GM23338 (cell line): ENCODE results near the gene DOCK2.

Experiments used
- CREB1 ChIP-seq: fragments of 250-450 bp; sonication (Bioruptor Pico); IDR thresholded peaks from 2 replicates; pipeline ENCODE4 v1.5.0; 2020; ENCODE audit warnings: low read depth, mild to moderate bottlenecking, moderate library complexity
- ETS1 ChIP-seq: IDR thresholded peaks from 2 replicates; pipeline ENCODE4 v1.6.1; 2016; ENCODE audit warnings: antibody characterized with exemption
- EZH2 ChIP-seq: fragments of 200-600 bp; sonication (generic); IDR thresholded peaks from one replicate; pipeline ENCODE4 v1.8.0; 2017; ENCODE audit warnings: antibody characterized with exemption, mild to moderate bottlenecking, low read depth; ENCODE audit not compliant: unreplicated experiment
- EZH2phosphoT487 ChIP-seq: fragments of 200-600 bp; sonication (generic); IDR thresholded peaks from one replicate; pipeline ENCODE4 v1.8.1; 2018; ENCODE audit warnings: antibody characterized with exemption; ENCODE audit not compliant: unreplicated experiment
- NANOG ChIP-seq: IDR thresholded peaks from 2 replicates; pipeline ENCODE4 v1.6.1; 2016; ENCODE audit warnings: antibody characterized with exemption, borderline replicate concordance
- POLR2AphosphoS5 ChIP-seq: IDR thresholded peaks from 2 replicates; pipeline ENCODE4 v1.6.1; 2016; ENCODE audit warnings: antibody characterized with exemption, low read depth
- STAT1 ChIP-seq: IDR thresholded peaks from one replicate; pipeline ENCODE4 v1.6.1; 2016; ENCODE audit warnings: antibody characterized with exemption; ENCODE audit not compliant: unreplicated experiment
- ZNF331 ChIP-seq: fragments of 250-450 bp; sonication (Bioruptor Pico); IDR thresholded peaks from 2 replicates; pipeline ENCODE4 v1.5.0; 2020; ENCODE audit warnings: low read depth, mild to moderate bottlenecking, moderate library complexity
- TF ChIP-seq, protein P1 (sequence below): IDR thresholded peaks from one replicate; pipeline ENCODE4 v1.6.1; 2018; ENCODE audit warnings: antibody characterized with exemption; ENCODE audit not compliant: unreplicated experiment
- TF ChIP-seq, protein P2 (sequence below), 2 experiments: fragments of 200-600 bp in 1 of 2; sonication (generic) in 1 of 2; conservative IDR thresholded peaks; 2 replicates each; pipeline versions ENCODE4 v1.5.1 to v1.6.1; 2016 to 2017; ENCODE audit warnings: antibody characterized with exemption in 2 of 2, low read depth in 2 of 2, mild to moderate bottlenecking in 2 of 2, moderate library complexity in 1 of 2

DNA sequence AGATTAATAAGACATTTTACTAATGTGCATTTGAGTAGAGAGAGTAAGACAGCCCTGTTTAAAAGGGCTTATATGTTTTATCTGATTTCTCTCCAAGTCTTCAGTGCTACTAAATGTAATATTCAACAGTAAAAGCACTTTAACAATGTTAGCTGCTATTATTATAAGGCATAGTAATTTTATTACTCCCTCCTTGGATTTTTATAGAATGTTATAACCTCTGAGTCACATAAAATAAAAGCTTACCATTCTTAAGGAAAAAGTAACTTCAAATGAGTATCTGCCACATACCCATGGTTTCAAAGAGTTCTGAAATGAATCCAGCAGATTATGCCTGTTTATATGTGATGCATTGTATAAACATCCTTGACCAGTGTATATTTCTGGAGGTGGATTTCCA is 34.5 kb upstream of the DOCK2 start:
- TF ChIP-seq, protein P1, sequence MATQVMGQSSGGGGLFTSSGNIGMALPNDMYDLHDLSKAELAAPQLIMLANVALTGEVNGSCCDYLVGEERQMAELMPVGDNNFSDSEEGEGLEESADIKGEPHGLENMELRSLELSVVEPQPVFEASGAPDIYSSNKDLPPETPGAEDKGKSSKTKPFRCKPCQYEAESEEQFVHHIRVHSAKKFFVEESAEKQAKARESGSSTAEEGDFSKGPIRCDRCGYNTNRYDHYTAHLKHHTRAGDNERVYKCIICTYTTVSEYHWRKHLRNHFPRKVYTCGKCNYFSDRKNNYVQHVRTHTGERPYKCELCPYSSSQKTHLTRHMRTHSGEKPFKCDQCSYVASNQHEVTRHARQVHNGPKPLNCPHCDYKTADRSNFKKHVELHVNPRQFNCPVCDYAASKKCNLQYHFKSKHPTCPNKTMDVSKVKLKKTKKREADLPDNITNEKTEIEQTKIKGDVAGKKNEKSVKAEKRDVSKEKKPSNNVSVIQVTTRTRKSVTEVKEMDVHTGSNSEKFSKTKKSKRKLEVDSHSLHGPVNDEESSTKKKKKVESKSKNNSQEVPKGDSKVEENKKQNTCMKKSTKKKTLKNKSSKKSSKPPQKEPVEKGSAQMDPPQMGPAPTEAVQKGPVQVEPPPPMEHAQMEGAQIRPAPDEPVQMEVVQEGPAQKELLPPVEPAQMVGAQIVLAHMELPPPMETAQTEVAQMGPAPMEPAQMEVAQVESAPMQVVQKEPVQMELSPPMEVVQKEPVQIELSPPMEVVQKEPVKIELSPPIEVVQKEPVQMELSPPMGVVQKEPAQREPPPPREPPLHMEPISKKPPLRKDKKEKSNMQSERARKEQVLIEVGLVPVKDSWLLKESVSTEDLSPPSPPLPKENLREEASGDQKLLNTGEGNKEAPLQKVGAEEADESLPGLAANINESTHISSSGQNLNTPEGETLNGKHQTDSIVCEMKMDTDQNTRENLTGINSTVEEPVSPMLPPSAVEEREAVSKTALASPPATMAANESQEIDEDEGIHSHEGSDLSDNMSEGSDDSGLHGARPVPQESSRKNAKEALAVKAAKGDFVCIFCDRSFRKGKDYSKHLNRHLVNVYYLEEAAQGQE = no peak
- TF ChIP-seq, protein P2, sequence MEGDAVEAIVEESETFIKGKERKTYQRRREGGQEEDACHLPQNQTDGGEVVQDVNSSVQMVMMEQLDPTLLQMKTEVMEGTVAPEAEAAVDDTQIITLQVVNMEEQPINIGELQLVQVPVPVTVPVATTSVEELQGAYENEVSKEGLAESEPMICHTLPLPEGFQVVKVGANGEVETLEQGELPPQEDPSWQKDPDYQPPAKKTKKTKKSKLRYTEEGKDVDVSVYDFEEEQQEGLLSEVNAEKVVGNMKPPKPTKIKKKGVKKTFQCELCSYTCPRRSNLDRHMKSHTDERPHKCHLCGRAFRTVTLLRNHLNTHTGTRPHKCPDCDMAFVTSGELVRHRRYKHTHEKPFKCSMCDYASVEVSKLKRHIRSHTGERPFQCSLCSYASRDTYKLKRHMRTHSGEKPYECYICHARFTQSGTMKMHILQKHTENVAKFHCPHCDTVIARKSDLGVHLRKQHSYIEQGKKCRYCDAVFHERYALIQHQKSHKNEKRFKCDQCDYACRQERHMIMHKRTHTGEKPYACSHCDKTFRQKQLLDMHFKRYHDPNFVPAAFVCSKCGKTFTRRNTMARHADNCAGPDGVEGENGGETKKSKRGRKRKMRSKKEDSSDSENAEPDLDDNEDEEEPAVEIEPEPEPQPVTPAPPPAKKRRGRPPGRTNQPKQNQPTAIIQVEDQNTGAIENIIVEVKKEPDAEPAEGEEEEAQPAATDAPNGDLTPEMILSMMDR (conservative IDR thresholded peaks at IDR 0.05; ENCODE audit: low read depth in 2 of 2) = no peak
- TF ChIP-seq EZH2 (no peak), STAT1 (no peak), ZNF331 (CRISPR knock-in tag) (no peak), NANOG (no peak), EZH2phosphoT487 (no peak), POLR2AphosphoS5 (no peak), CREB1 (no peak), ETS1 (no peak)
